HG03025 (cell line): Measurements from ENCODE around the gene NEU4.
"Not testable (repeated sequence)": the region's sequence is repeated elsewhere in the genome, so short reads cannot be mapped to it uniquely, and the experiment has no call there.

Experiments used
- ATAC-seq: cut with Tn5 transposase; IDR thresholded peaks from one replicate; pipeline ENCODE4 v1.9.1; 2021; ENCODE audit warnings: mild to moderate bottlenecking, moderate library complexity; ENCODE audit not compliant: unreplicated experiment, low FRiP score

The NEU4 gene

GRCh38 chr2:241811952-241812729, 3.1 kb downstream of the NEU4 start:
- no peak for ATAC-seq

GRCh38 chr2:241812730-241813643, 4.0 kb downstream of the NEU4 start:
- ATAC-seq, result no peak

- no peak for ATAC-seq
These were observed 4.8 kb downstream of the NEU4 start for GRCh38 chr2:241813644-241814392.

GRCh38 chr2:241814393-241814642, 5.3 kb downstream of the NEU4 start:
- ATAC-seq, result no peak

DNA sequence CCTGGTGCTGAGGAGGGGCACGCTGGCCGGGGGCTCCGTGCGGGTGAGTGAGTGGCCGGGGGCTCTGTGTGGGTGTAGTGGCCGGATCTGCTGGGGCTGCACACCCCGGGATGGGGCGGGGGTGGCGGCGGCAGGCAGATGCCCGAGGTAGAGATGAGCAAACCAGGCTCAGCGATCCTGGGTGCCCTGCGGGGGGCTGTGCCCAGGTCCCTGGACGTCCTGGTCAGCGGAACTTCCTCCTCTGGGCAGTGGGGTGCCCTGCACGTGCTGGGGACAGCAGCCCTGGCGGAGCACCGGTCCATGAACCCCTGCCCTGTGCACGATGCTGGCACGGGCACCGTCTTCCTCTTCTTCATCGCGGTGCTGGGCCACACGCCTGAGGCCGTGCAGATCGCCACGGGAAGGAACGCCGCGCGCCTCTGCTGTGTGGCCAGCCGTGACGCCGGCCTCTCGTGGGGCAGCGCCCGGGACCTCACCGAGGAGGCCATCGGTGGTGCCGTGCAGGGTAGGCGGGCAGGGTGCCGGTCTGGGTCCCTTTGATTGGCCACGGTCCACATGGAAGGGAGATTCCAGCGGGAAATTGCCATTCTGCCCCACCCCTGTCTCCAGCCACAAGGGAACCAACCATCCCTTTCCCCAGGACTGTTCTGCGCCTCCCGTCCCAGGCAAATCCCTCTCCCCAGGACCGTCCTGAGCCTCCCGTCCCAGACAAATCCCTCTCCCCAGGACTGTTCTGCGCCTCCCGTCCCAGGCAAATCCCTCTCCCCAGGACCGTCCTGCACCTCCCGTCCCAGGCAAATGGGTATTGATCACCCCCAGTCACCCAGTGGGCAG, 5.9 kb downstream of the NEU4 start:
- ATAC-seq, result no peak

GRCh38 chr2:241815477-241816430, 6.8 kb downstream of the NEU4 start:
- ATAC-seq, result no peak

DNA sequence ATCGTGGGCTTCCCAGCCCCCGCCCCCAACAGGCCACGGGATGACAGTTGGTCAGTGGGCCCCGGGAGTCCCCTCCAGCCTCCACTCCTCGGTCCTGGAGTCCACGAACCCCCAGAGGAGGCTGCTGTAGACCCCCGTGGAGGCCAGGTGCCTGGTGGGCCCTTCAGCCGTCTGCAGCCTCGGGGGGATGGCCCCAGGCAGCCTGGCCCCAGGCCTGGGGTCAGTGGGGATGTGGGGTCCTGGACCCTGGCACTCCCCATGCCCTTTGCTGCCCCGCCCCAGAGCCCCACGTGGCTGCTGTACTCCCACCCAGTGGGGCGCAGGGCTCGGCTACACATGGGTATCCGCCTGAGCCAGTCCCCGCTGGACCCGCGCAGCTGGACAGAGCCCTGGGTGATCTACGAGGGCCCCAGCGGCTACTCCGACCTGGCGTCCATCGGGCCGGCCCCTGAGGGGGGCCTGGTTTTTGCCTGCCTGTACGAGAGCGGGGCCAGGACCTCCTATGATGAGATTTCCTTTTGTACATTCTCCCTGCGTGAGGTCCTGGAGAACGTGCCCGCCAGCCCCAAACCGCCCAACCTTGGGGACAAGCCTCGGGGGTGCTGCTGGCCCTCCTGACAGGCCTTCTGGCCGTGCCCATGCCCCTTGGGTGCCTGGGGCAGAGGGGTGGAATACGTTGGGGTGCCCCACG, 7.6 kb downstream of the NEU4 start:
- ATAC-seq, result no peak

DNA sequence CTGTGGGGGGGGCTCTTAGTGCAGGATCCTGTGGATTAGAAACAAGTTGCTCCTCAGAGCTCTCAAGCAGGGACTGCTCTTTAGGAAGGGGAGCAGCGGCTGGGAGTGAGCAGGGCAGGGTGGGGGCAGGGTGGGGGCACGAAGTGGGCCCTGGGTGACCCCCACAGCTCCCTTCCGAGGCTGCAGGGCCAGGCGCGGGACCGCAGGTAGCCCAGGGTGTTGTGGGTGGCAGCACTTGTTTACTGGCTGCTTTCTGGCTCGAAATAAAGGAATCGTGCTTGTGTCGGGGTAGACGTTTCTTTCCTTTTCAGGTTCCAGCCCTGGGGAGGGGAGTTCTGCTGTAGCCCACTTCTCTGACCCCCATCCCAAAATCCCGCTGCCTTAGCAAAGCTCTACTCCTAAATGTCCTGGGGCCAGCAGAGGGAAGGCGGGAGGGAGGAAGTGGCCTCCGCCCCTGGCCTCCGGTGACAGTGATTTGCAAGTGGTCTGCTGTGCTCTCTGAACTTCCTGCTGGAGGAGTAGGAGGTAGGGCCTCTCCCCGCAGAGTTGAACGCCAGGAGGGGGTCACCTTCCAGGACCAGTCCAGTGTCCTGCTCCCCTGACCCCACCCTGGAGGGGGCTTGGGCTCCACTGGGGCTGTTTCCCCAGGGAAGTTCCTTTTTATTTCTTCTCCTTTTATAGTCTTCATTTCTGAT, 8.3 kb downstream of the NEU4 start:
- ATAC-seq, result no peak

DNA sequence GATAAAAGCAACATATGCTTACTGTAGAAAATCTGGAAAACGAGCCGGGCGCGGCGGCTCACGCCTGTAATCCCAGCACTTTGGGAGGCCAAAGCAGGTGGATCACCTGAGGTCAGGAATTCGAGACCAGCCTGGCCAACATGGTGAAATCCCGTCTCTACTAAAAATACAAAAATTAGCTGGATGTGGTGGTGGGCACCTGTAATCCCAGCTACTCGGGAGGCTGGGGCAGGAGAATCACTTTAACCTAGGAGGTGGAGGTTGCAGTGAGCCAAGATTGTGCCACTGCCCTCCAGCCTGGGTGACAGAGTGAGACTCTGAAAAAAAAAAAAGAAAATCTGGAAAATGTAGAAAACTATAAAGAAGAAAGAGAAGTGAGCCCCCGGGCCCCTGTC, 8.8 kb downstream of the NEU4 start:
- not testable (repeated sequence) for ATAC-seq

DNA sequence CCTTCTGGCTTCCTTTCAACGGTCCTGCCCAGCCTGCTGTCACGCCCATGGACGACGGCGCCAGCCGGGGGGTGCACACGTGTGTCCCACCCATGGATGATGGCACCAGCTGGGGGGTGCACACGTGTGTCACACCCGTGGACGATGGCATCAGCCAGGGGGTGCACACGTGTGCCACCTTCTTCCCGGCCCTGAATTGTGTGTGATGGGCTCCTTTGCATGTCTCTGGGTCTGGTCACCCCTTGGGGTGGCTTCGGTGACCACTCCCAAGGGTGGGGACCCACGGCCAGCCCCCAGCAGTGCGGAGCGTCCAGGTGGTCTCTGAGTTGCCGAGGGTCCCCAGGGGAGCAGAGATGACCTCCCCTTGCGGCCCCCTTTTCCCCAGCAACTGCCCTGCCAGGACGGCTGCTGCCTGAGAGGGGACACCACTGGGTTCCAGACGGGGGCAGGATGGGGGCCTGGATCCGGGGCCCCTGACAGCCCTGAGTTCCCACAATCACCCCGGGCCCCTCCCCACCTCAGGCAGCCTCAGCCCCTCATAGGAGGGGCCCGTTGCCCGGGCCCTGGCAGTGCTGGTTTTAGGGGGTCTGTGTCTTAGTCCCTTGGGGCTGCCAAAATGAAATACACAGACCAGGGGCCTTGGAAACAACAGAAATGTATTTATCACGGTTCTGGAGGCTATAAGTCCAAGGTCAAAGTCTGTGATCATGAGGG, 9.4 kb downstream of the NEU4 start:
- ATAC-seq, result no peak

GRCh38 chr2:241818943-241819270, 9.9 kb downstream of the NEU4 start:
- ATAC-seq, result no peak

DNA sequence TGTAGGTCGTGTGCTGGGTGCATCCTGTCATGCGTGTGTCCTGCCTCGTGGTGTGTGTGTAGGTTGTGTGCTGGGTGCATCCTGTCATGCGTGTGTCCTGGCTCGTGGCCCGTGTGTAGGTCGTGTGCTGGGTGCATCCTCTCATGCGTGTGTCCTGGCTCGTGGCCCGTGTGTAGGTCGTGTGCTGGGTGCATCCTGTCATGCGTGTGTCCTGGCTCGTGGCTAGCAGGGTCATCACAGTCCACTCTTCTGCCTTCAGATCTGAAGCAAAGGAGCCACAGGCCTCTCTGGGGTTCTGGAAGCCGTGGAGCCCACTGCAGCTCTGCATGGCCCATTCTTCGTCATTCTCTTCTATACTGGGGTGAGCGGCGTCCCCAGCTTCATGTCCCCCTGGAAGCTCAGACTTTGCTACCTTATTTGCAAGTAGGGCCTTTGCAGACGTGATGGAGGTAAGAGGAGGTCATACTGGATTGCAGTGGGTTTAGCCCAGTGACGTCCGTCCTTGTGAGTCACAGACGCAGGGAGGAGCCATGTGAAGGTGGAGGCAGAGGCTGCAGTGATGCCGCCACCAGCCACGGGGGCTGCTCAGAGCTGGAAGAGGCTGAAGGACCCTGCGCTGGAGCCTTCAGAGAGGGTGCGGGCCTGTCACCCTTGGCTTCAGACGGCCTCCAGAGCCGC, 11.1 kb downstream of the NEU4 start:
- ATAC-seq, result not testable (repeated sequence)

GRCh38 chr2:241820625-241821384, 11.8 kb downstream of the NEU4 start:
- ATAC-seq, result no peak

GRCh38 chr2:241821460-241822263, 12.7 kb downstream of the NEU4 start:
- ATAC-seq, result no peak

- no peak for ATAC-seq
These were observed 13.3 kb downstream of the NEU4 start for GRCh38 chr2:241822264-241822623.
